Testis (tissue), 3 donors: ENCODE measurements around the gene MON1B. TPM values are rescaled to one million over a fixed set of nuclear protein-coding genes. Genes with fewer than 3 reads are reported as not detected.

ENCODE experiments used
- DNase-seq: peaks from one replicate; pipeline ENCODE4 v3.0.0-alpha.2; 2019
- H3K27ac ChIP-seq, 2 donors: fragments of 200-600 bp; sonication (generic); one replicate each; pipeline ENCODE4 v1.5.1; 2019
- H3K27me3 ChIP-seq: fragments of 200-600 bp; sonication (generic); one replicate; pipeline ENCODE4 v1.5.1; 2019
- H3K36me3 ChIP-seq: fragments of 200-600 bp; sonication (generic); one replicate; pipeline ENCODE4 v1.5.1; 2017; ENCODE audit warnings: low read depth; ENCODE audit errors: missing control alignments
- H3K4me1 ChIP-seq: fragments of 200-600 bp; sonication (generic); one replicate; pipeline ENCODE4 v1.5.1; 2019
- H3K4me3 ChIP-seq, 2 donors: fragments of 200-600 bp; sonication (generic); one replicate each; pipeline ENCODE4 v1.5.1; 2017 to 2019
- H3K9me3 ChIP-seq: fragments of 200-600 bp; sonication (generic); one replicate; pipeline ENCODE4 v1.5.1; 2017
- POLR2A ChIP-seq: fragments of 450-650 bp; IDR thresholded peaks from one replicate; pipeline ENCODE4 v1.6.1; 2017; ENCODE audit warnings: antibody characterized with exemption, mild to moderate bottlenecking, moderate library complexity
- WGBS, 2 donors: methylation state at CpG; one replicate each; pipeline ENCODE4 v1.1.5; 2018; 5-methylcytosine and 5-hydroxymethylcytosine counted together
- intact Hi-C: fragments of 100-400 bp; cut with DNase I; formaldehyde crosslinking; loops from one replicate; pipeline ENCODE4 v1.15.1; 2023; ENCODE audit warnings: low total_unique reads
- polyA plus RNA-seq: library from polyadenylated mRNA; stranded (reverse); fragments of 350-450 nt; fragmentation: Illumina TruSeq; extraction: RNeasy Lipid Tissue Mini Kit (QIAGEN cat#74804); gene quantifications from one replicate; pipeline ENCODE4 v1.2.3, GENCODE V29; 2014; ENCODE audit warnings: low read depth, low replicate concordance; ENCODE audit not compliant: insufficient read depth
- total RNA-seq, 2 donors: library from RNA; depleted of rRNA; stranded (reverse); fragments of >200 nt; gene quantifications; one replicate each; pipeline ENCODE4 v1.2.3, GENCODE V29; 2016
- TF ChIP-seq, protein P1 (sequence below), 3 experiments: fragments of 450-650 bp in 2 of 3; fragments of 200-600 bp in 1 of 3; sonication (generic) in 1 of 3; IDR thresholded peaks; one replicate each; pipeline ENCODE4 v1.5.1; 2016 to 2019; ENCODE audit warnings: antibody characterized with exemption in 3 of 3, mild to moderate bottlenecking in 2 of 3, moderate library complexity in 1 of 3

MON1B gene
- total and polyA plus RNA-seq, 3 donors from 2014 or later: 18.6 to 30.5 (median 25.4) TPM

DNA sequence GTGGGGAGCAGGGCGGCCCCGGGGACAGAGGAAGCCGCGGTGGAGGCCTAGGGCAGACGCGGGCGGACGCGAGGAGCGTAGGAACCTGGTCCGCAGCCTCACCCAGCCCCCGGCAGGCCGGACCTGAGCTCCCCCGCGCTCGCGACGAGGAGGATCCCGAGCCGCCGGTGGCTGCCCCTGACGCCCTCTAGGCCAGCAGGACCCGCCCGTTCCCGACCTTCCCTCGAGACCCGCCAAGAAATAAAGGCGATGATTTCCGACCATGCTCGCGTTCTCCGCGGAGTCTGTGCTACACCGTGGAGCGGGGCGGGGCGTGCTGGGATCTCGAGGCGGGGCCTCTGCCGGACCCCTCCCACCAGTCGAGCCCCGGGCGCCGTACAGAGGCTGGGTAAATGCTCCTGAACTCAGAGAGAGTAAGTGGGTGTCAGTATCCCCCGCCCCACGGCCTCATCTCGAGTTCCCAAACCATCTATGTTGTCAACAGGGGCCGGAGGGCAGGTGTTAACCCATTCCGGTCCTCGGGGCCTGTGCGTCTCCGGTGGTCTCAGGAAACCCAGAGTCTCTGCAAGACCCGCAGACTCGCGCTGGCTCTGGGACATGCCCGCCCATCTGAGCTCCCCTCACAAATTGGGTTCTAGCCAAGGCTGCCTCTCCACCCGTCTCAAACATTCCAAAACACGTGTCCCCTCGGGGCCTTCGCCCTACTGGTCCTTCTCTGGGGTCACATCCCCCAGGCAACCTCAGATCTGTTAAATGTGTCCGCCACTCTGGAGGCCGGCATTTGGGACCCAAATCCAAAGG, 22.0 kb downstream of the MON1B start:
- peak overlapping the region; percentile 10 to 83 for H3K27ac ChIP-seq
- peak overlapping the region; percentile 56 to 66 for H3K4me3 ChIP-seq
- intact Hi-C loops: no loop called here
- H3K9me3 ChIP-seq: no peaks in the 10 kb centered on the region
- H3K27me3 ChIP-seq: no peaks in the 10 kb centered on the region
- no peaks in the 10 kb centered on the region for H3K4me1 ChIP-seq
- peak; percentile 71 for DNase-seq
- H3K36me3 ChIP-seq: no peaks in the 10 kb centered on the region
- TF ChIP-seq, protein P1, sequence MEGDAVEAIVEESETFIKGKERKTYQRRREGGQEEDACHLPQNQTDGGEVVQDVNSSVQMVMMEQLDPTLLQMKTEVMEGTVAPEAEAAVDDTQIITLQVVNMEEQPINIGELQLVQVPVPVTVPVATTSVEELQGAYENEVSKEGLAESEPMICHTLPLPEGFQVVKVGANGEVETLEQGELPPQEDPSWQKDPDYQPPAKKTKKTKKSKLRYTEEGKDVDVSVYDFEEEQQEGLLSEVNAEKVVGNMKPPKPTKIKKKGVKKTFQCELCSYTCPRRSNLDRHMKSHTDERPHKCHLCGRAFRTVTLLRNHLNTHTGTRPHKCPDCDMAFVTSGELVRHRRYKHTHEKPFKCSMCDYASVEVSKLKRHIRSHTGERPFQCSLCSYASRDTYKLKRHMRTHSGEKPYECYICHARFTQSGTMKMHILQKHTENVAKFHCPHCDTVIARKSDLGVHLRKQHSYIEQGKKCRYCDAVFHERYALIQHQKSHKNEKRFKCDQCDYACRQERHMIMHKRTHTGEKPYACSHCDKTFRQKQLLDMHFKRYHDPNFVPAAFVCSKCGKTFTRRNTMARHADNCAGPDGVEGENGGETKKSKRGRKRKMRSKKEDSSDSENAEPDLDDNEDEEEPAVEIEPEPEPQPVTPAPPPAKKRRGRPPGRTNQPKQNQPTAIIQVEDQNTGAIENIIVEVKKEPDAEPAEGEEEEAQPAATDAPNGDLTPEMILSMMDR (IDR thresholded peaks at IDR 0.05): no peak
- no peak for TF ChIP-seq POLR2A
- WGBS, 2 donors: 17 to 39% methylated on average over 10 to 55 of the region's 62 CpGs

DNA sequence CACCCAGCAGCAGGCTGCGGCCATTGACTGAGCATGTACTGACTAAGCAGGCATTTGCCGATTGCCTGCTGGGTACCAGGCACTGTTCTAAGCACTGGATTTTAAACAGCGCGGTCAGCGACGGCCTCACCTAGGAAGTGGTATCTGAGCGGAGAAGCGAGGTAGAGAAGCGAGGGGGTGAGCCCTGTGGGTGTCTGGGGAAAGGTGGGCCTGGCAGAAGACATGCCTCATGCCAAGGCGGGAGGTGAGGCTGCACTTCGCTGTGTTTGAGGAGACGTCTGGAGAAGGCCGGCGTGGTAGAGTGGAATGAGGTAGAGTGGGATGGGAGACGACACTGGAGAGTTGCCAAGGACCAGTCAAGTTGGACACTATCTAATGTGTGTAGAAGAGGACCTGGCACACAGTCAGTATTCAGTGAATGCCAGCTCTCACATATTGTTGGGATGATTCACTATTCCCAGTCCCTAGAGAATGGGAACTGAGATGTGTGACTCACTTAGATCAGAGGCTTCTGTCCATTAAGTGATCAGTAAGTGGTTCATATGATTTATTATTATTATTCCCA, 22.6 kb downstream of the MON1B start:
- H3K9me3 ChIP-seq: no peaks in the 10 kb centered on the region
- no peaks in the 10 kb centered on the region for H3K27me3 ChIP-seq
- intact Hi-C loops: no loop called here
- WGBS, 2 donors: 68 to 73% methylated on average over 15 of the region's 15 CpGs
- H3K4me1 ChIP-seq: no peaks in the 10 kb centered on the region
- no peak overlapping the region for H3K4me3 ChIP-seq
- DNase-seq: no peak
- no peaks in the 10 kb centered on the region for H3K36me3 ChIP-seq
- H3K27ac ChIP-seq: no peak overlapping the region
- no peak for TF ChIP-seq POLR2A

DNA sequence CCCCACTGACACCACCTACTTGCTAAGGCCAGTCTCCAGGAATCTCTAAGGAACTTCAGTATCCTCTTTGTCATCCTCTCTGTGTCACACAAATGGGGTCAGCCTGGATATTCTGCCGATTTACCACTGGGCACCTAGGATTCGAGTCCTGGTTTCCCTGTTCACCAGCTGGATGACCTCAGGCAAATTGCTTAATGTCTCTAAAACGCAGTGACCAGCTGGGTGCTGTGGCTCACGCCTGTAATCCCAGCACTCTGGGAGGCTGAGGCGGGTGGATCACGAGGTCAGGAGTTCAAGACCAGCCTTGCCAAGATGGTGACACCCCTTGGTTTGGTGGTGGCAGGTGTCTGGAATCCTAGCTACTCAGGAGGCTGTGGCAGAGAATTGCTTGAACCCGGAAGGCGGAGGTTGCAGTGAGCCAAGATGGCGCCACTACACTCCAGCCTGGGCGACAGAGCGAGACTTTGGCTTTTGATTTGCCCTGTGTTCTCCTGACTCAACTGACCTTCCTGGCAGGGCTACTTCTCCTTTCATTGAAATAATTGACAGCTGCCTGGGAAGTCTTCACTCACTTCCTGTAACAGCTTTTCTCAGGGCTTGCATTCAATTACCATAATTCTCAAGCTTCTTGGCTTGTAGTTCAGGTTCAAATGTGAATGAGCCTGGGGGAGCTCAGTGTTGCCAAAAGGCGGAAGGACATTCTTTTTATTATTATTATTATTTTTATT, 23.6 kb downstream of the MON1B start:
- H3K36me3 ChIP-seq: no peaks in the 10 kb centered on the region
- TF ChIP-seq, protein P1 (IDR thresholded peaks at IDR 0.05): no peak
- no peak for TF ChIP-seq POLR2A
- intact Hi-C loops: no loop called here
- H3K4me1 ChIP-seq: no peaks in the 10 kb centered on the region
- no peak overlapping the region for H3K27ac ChIP-seq
- no peak overlapping the region for H3K4me3 ChIP-seq
- no peak for DNase-seq
- H3K27me3 ChIP-seq: no peaks in the 10 kb centered on the region
- no peaks in the 10 kb centered on the region for H3K9me3 ChIP-seq
- WGBS, 2 donors: 67 to 80% methylated on average over 11 to 12 of the region's 12 CpGs

- H3K36me3 ChIP-seq: no peaks in the 10 kb centered on the region
- H3K27me3 ChIP-seq: no peaks in the 10 kb centered on the region
- 88 to 93% methylated on average over 3 of the region's 3 CpGs for WGBS, 2 donors
- DNase-seq: no peak
- no peaks in the 10 kb centered on the region for H3K9me3 ChIP-seq
- no peaks in the 10 kb centered on the region for H3K4me1 ChIP-seq
- TF ChIP-seq, protein P1 (IDR thresholded peaks at IDR 0.05): no peak
- no peak for TF ChIP-seq POLR2A
- intact Hi-C loops: no loop called here
- no peak overlapping the region for H3K27ac ChIP-seq
- H3K4me3 ChIP-seq: no peak overlapping the region
These were observed 28.4 kb downstream of the MON1B start for GRCh38 chr16:77219437-77219836.

DNA sequence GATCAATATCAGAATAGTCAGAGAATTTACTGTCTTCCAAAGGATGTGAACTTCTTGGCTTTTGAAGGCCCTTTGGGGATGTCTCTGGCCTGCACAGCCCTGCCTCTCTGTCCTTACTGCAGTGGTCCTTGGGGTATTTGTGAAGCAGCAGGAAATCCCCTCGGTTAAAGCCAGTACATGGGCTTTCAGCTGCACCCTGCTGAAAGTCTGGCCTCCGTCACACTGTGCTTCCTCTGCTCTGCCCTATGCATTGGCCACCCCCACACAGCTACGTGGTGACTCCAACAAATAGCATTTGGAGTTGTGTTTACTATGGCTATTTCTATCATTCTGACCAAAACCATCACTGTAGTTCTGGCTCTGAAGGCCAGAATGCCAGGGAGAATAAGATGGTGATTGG, 29.4 kb downstream of the MON1B start:
- no peak overlapping the region for H3K4me3 ChIP-seq
- 54 to 56% methylated on average over 3 of the region's 3 CpGs for WGBS, 2 donors
- H3K4me1 ChIP-seq: no peaks in the 10 kb centered on the region
- TF ChIP-seq, protein P1 (IDR thresholded peaks at IDR 0.05): no peak
- TF ChIP-seq POLR2A: no peak
- H3K27me3 ChIP-seq: no peaks in the 10 kb centered on the region
- intact Hi-C loops: no loop called here
- DNase-seq: no peak
- H3K27ac ChIP-seq: no peak overlapping the region
- no peaks in the 10 kb centered on the region for H3K36me3 ChIP-seq
- no peaks in the 10 kb centered on the region for H3K9me3 ChIP-seq
